NAMALWA (cell line): ENCODE results near the gene ZBTB7A.

ENCODE experiments used
- DNase-seq: peaks from one replicate; pipeline ENCODE4 v3.0.0-alpha.2; 2015; ENCODE audit warnings: low spot score

Gene ZBTB7A

DNA sequence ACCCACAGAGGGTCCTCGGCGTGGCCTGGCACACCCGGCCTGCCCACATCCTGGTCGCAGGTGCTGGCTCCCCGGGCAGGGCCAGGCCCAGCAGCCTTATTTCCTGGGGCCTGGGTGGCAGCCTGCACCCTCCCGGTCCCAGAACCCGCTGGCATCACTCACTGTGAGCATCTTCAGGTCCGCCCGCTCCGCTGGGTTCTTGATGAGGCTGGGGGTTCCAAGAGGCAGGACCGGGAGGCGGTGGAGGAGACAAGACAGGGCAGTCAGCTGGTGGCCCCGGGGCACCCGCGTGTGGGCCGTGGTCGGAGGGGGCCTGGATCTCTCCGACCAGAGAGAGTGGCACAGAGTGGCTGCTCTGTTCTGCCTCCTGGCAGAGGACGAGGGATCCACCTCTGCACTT is 27.6 kb upstream of the ZBTB7A start:
- DNase-seq = no peak

- DNase-seq = no peak
These were observed 27.0 kb upstream of the ZBTB7A start for GRCh38 chr19:4093643-4094175.

DNA sequence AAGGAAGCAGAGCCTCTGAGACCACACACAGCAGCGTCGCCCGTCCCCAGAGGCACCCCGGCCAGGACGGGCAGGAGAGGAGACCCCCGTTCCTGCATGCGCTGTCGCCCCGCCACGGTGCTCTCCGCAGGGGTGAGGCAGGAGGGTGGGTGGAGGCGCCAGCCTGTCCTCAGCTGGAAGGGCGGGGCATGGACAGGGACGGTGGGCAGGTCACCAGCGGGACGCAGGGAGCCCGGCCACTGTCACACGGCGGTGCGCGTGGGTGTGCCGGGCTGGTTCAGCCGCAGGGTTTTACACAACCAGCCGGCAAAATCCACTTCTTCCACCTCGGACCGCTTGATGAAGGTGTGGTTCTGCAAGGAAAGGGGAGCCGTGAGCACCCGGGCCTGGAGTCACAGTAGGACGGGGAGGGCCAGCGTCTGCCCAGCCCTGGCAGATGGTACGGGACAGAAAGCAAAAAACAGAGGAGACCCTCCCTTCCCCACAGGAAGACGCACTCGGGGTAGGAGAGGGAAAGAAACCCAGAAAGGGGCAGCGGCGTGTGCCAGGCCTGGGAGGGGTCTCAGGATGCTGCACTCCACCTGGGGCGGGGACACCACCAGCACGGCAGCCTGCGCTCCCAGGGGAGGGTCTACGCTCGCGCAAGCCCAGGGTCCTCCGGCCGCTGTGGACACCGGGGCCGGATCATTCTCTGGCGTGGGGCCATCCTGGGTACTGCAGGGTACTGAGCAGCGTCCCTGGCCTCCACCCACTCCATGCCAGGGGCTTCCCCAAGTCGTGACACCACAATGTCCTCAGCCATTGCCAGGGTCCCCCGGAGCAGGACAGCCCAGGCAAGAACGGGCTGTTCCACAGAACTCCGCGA is 23.9 kb upstream of the ZBTB7A start:
- DNase-seq = no peak

- DNase-seq = no peak
These were observed 23.2 kb upstream of the ZBTB7A start for GRCh38 chr19:4089946-4090345.

GRCh38 chr19:4089400-4089908 is 22.8 kb upstream of the ZBTB7A start:
- DNase-seq = no peak

- DNase-seq = no peak
These were observed 22.3 kb upstream of the ZBTB7A start for GRCh38 chr19:4088975-4089374.

DNA sequence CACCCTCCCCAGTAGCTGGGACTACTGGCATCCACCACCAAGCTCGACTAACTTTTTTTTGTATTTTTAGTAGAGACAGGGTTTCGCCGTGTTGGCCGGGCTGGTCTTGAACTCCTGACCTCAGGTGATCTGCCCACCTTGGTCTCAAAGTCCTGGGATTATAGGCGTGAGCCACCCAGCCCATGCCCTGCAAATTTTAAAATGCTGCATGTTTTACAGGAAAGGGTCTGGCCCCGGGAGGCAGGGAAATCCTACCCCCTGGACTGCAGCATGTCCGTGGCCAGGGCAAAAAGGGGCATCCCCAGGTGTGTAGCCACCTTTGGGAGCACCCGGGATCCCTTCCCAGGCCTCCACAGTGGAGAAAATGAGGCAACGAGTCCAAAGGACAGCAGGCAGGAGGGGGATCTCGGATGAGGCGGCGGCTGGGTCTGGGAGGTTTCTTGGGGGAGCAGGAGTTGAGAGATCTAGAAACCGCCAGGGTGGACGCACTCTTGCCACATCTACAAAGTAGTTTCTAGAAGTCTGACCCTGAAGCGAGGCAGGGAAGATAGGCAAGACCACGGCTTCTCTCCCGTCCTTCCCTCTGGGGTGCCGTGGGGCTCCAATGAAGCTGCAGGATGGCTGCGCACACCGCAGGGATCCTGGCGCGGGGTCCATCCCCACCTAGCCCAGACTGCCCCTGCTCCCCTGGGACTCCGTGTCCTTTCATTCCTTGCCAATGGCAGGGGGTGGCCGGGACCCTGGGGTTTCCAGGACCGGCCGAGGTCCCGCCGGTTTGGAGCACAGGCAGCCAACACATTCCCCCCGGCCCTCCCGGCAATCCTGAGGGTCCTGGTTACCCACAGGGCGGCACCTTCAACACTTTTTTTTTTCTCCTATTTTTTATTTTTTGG is 21.3 kb upstream of the ZBTB7A start:
- no peak for DNase-seq

GRCh38 chr19:4086411-4086867 is 19.7 kb upstream of the ZBTB7A start:
- no peak for DNase-seq

- no peak for DNase-seq
These were observed 17.8 kb upstream of the ZBTB7A start for GRCh38 chr19:4084547-4084877.

- no peak for DNase-seq
These were observed 17.2 kb upstream of the ZBTB7A start for GRCh38 chr19:4083677-4084546.

GRCh38 chr19:4082172-4082571 is 15.5 kb upstream of the ZBTB7A start:
- DNase-seq = no peak

GRCh38 chr19:4081441-4082129 is 14.9 kb upstream of the ZBTB7A start:
- DNase-seq = no peak

- DNase-seq = no peak
These were observed 13.8 kb upstream of the ZBTB7A start for GRCh38 chr19:4080473-4080872.

- peak; percentile 73 for DNase-seq
These were observed 11.3 kb upstream of the ZBTB7A start for GRCh38 chr19:4077800-4078684.

- DNase-seq = no peak
These were observed 10.3 kb upstream of the ZBTB7A start for GRCh38 chr19:4077007-4077374.

- no peak for DNase-seq
These were observed 8.7 kb upstream of the ZBTB7A start for GRCh38 chr19:4075373-4075772.

GRCh38 chr19:4071610-4072009 is 4.9 kb upstream of the ZBTB7A start:
- DNase-seq = no peak

- no peak for DNase-seq
These were observed 2.7 kb upstream of the ZBTB7A start for GRCh38 chr19:4069331-4069959.
